ENCODE results near the gene RANBP17. TPM values are rescaled to one million over a fixed set of nuclear protein-coding genes. Genes with fewer than 3 reads are reported as not detected.
"Not testable (repeated sequence)": the region's sequence is repeated elsewhere in the genome, so short reads cannot be mapped to it uniquely, and the experiment has no call there.

The RANBP17 gene
- total RNA-seq, 2 donors from 2014 or later = 5.4 to 19.8 TPM

DNA sequence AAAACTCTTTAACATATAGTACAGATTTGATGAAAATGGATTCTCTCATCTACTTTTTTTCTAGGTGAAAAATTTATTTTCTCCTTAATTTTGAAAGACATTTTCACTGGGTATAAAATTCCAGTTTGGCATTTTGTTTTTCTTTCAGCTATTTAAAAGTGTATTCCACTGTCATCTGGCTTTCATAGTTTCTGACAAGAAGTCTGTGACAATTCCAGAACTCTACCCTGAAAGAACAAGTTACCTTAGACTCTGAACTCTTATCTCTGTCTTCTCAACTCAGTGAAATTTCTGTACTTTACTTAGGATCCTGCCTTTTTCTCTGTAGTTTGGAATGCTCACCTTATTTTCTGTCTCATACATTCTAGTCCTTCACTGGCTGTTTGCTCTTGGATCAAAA, 161.7 kb downstream of the RANBP17 start:
- Histone ChIP-seq H3K27ac (no peak overlapping the region), H3K27me3 (replicated peaks; ENCODE audit: insufficient read depth) (no peaks in the 10 kb centered on the region), H3K9me3 (no peaks in the 10 kb centered on the region), H3K36me3 (no peaks in the 10 kb centered on the region), H3K4me3 (no peak overlapping the region), H3K4me1 (replicated peaks) (no peaks in the 10 kb centered on the region)
- no peak for DNase-seq (ENCODE audit: low spot score)
- no peak for TF ChIP-seq POLR2A (IDR thresholded peaks at IDR 0.05)
- no peak for TF ChIP-seq POLR2AphosphoS5 (IDR thresholded peaks at IDR 0.05)
- TF ChIP-seq, protein P1, sequence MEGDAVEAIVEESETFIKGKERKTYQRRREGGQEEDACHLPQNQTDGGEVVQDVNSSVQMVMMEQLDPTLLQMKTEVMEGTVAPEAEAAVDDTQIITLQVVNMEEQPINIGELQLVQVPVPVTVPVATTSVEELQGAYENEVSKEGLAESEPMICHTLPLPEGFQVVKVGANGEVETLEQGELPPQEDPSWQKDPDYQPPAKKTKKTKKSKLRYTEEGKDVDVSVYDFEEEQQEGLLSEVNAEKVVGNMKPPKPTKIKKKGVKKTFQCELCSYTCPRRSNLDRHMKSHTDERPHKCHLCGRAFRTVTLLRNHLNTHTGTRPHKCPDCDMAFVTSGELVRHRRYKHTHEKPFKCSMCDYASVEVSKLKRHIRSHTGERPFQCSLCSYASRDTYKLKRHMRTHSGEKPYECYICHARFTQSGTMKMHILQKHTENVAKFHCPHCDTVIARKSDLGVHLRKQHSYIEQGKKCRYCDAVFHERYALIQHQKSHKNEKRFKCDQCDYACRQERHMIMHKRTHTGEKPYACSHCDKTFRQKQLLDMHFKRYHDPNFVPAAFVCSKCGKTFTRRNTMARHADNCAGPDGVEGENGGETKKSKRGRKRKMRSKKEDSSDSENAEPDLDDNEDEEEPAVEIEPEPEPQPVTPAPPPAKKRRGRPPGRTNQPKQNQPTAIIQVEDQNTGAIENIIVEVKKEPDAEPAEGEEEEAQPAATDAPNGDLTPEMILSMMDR (IDR thresholded peaks at IDR 0.05) = no peak
- intact Hi-C loops (cut with DNase I) = no loop called here

DNA sequence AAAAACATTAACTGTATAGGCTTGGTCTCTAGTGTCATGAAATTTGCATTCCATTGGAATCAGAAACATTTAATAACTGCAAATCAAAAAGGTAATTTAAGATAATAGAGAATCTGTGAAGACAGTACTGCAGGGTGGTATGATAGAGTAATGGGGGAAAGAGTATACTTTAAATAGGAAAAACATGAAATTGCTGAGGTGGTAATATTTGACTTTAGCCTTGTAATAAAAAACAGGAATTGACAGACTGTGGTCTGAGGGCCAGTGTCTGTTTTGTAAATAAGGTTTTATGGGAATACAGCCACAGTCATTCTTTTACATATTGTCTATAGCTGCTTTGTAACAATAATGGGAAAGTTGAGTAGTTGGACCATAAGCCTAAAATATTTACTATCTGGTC, 162.3 kb downstream of the RANBP17 start:
- intact Hi-C loops (cut with DNase I) = no loop called here
- Histone ChIP-seq H3K36me3 (no peaks in the 10 kb centered on the region), H3K9me3 (no peaks in the 10 kb centered on the region), H3K27me3 (replicated peaks; ENCODE audit: insufficient read depth) (no peaks in the 10 kb centered on the region), H3K4me1 (replicated peaks) (no peaks in the 10 kb centered on the region), H3K4me3 (no peak overlapping the region), H3K27ac (no peak overlapping the region)
- no peak for TF ChIP-seq POLR2AphosphoS5 (IDR thresholded peaks at IDR 0.05)
- DNase-seq (ENCODE audit: low spot score) = no peak

DNA sequence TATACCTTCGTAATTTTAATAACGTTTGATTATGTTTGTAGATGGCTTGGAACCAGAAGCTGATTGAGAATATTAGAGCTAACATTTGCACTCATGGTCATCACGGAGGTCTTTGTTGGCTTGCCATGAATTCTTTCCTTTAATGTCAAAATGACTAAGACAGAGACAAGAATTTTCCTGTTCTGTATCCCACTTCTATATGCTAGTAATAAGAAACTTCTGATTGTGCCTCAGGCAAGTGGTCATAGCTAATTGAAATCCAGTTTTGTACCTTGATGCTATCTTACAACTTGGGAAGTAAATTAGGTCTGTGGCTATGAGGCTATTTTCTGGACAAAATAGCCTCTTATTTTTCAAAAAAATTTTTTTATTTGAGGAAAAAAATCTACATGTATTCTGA, 167.6 kb downstream of the RANBP17 start:
- DNase-seq (ENCODE audit: low spot score) = no peak
- H3K4me3 ChIP-seq = no peak overlapping the region
- intact Hi-C loops (cut with DNase I) = no loop called here
- no peaks in the 10 kb centered on the region for H3K4me1 ChIP-seq (replicated peaks)
- H3K36me3 ChIP-seq = no peaks in the 10 kb centered on the region
- 85% methylated on average over 3 of the region's 3 CpGs for WGBS
- no peaks in the 10 kb centered on the region for H3K27me3 ChIP-seq (replicated peaks; ENCODE audit: insufficient read depth)
- TF ChIP-seq POLR2AphosphoS5 (IDR thresholded peaks at IDR 0.05) (no peak), POLR2A (IDR thresholded peaks at IDR 0.05) (no peak)
- TF ChIP-seq, protein P1 (IDR thresholded peaks at IDR 0.05) = no peak
- H3K9me3 ChIP-seq = no peaks in the 10 kb centered on the region
- no peak overlapping the region for H3K27ac ChIP-seq

DNA sequence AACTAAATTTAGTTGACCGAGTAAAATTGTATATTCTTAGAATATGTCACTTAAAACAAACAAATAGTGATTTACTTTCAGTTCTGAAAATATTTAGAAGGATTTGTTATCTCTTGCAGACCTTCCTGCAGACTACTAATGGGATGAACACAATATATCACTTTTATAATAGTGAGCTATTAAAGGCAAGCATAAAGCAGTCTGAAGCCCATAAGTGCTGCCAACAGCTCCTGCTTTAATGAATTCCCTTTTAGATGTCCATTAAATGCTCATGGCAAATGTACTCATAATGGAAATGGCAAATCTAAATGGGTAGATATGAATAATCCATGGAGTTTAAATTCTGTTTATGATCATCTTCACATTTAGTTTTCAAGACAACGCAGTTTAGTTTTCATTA, 170.2 kb downstream of the RANBP17 start:
- Histone ChIP-seq H3K36me3 (no peaks in the 10 kb centered on the region), H3K27ac (no peak overlapping the region), H3K9me3 (no peaks in the 10 kb centered on the region), H3K27me3 (replicated peaks; ENCODE audit: insufficient read depth) (no peaks in the 10 kb centered on the region), H3K4me3 (no peak overlapping the region), H3K4me1 (replicated peaks) (no peaks in the 10 kb centered on the region)
- DNase-seq (ENCODE audit: low spot score) = no peak
- WGBS = 79% methylated on average over 2 of the region's 2 CpGs
- intact Hi-C loops (cut with DNase I) = no loop called here
- TF ChIP-seq, protein P1 (IDR thresholded peaks at IDR 0.05) = no peak
- TF ChIP-seq POLR2A (IDR thresholded peaks at IDR 0.05) (no peak), POLR2AphosphoS5 (IDR thresholded peaks at IDR 0.05) (no peak)

DNA sequence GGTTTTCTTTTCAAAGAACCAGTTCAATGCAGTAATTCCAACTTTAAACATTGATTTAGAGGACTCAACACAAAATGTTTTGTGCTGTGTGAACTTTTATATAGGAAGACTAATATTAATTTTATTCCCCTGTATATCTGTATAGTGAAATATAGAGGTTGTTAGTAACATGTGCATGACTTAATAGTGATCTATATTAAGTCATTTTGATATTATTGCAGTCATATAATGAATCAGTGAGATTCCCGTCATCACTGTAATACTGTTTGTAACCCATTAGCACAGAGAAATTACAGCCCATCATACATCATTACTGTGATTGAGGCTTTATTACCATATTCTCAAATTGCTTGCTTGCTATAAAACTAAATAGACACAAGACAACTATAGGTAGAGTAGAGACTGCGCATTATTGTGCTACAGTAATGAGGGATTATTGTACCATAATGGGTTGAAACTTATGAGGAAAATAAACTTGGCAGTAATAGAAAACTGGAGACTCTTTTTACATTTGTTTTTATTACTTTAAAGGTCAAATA, 170.7 kb downstream of the RANBP17 start:
- no peak for TF ChIP-seq POLR2AphosphoS5 (IDR thresholded peaks at IDR 0.05)
- no peak for TF ChIP-seq POLR2A (IDR thresholded peaks at IDR 0.05)
- TF ChIP-seq, protein P1 (IDR thresholded peaks at IDR 0.05) = no peak
- DNase-seq (ENCODE audit: low spot score) = no peak
- H3K9me3 ChIP-seq = no peaks in the 10 kb centered on the region
- H3K4me1 ChIP-seq (replicated peaks) = no peaks in the 10 kb centered on the region
- 92% methylated on average over 2 of the region's 2 CpGs for WGBS
- H3K36me3 ChIP-seq = no peaks in the 10 kb centered on the region
- H3K4me3 ChIP-seq = no peak overlapping the region
- H3K27me3 ChIP-seq (replicated peaks; ENCODE audit: insufficient read depth) = no peaks in the 10 kb centered on the region
- H3K27ac ChIP-seq = no peak overlapping the region
- intact Hi-C loops (cut with DNase I) = no loop called here

DNA sequence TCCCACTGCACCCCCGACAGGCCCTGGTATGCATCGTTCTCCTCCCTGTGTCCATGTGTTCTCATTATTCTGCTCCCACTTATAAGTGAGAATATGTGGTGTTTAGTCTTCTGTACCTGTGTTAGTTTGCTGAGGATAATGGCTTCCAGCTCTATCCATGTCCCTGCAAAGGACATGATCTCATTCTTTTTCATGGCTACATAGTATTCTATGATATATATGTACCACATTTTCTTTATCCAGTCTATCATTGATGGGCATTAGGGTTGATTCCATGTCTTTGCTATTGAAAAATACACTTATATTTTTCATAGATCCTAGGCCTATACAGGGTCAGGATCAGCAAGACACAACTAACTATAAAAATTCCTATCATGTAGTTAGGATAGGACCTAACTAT, 180.1 kb downstream of the RANBP17 start:
- H3K27me3 ChIP-seq (replicated peaks; ENCODE audit: insufficient read depth); intact Hi-C loops (cut with DNase I); H3K9me3 ChIP-seq; H3K4me3 ChIP-seq; DNase-seq (ENCODE audit: low spot score); H3K4me1 ChIP-seq (replicated peaks); H3K36me3 ChIP-seq; H3K27ac ChIP-seq: not testable (repeated sequence)
- WGBS = 100% methylated on average over 2 of the region's 2 CpGs
